ENCODE measurements around the gene CLASP2. TPM values are rescaled to one million over a fixed set of nuclear protein-coding genes. Genes with fewer than 3 reads are reported as not detected.
"Not testable (repeated sequence)": the region's sequence is repeated elsewhere in the genome, so short reads cannot be mapped to it uniquely, and the experiment has no call there.

The CLASP2 gene
- total RNA-seq, 4 donors from 2014 or later = 38.4 to 53.2 (median 43.1) TPM

GRCh38 chr3:33456756-33457155 is 261.3 kb downstream of the CLASP2 start:
- H3K4me3 ChIP-seq = no peak overlapping the region
- H3K4me1 ChIP-seq = no peaks in the 10 kb centered on the region
- no peaks in the 10 kb centered on the region for H3K36me3 ChIP-seq
- H3K27me3 ChIP-seq = no peaks in the 10 kb centered on the region
- intact Hi-C loops (cut with DNase I) = no loop called here
- no peak for DNase-seq (ENCODE audit: extremely low spot score)
- WGBS = 88% methylated on average over 2 of the region's 2 CpGs
- peaks cover 0 to 12% (median 5%) of the 10 kb centered on the region in 4 donors for H3K9me3 ChIP-seq
- no peak for TF ChIP-seq POLR2A (IDR thresholded peaks at IDR 0.05; ENCODE audit: low read depth)
- H3K27ac ChIP-seq (replicated peaks in 1 of 4) = no peak overlapping the region

- Histone ChIP-seq H3K4me3 (no peak overlapping the region), H3K27ac (replicated peaks in 1 of 4) (no peak overlapping the region), H3K9me3 (peaks cover 0 to 4% (median 0%) of the 10 kb centered on the region in 4 donors), H3K36me3 (no peaks in the 10 kb centered on the region), H3K4me1 (no peaks in the 10 kb centered on the region), H3K27me3 (no peaks in the 10 kb centered on the region)
- intact Hi-C loops (cut with DNase I) = no loop called here
- no peak for DNase-seq (ENCODE audit: extremely low spot score)
- 93% methylated on average over 2 of the region's 19 CpGs for WGBS
- TF ChIP-seq POLR2AphosphoS5 (IDR thresholded peaks at IDR 0.05) = no peak
- no peak for TF ChIP-seq CTCF (IDR thresholded peaks at IDR 0.05)
- no peak for TF ChIP-seq EP300 (IDR thresholded peaks at IDR 0.05)
- TF ChIP-seq POLR2A (IDR thresholded peaks at IDR 0.05; ENCODE audit: low read depth) = no peak
Measured at GRCh38 chr3:33453331-33453761, 264.7 kb downstream of the CLASP2 start.

GRCh38 chr3:33451994-33452393 is 266.1 kb downstream of the CLASP2 start:
- H3K27ac ChIP-seq (replicated peaks in 1 of 4); intact Hi-C loops (cut with DNase I); H3K4me1 ChIP-seq; H3K4me3 ChIP-seq; DNase-seq (ENCODE audit: extremely low spot score); H3K9me3 ChIP-seq; H3K36me3 ChIP-seq; H3K27me3 ChIP-seq: not testable (repeated sequence)
- WGBS = 91% methylated on average over 1 of the region's 1 CpG

- intact Hi-C loops (cut with DNase I) = no loop called here
- WGBS = 96% methylated on average over 15 of the region's 15 CpGs
Measured at GRCh38 chr3:33447958-33448357, 270.1 kb downstream of the CLASP2 start.

GRCh38 chr3:33447256-33447625 is 270.8 kb downstream of the CLASP2 start:
- intact Hi-C loops (cut with DNase I) = not testable (repeated sequence)

More at GRCh38 chr3:33447958-33448357, 270.1 kb downstream of the CLASP2 start:
- H3K27ac ChIP-seq (replicated peaks in 1 of 4) = no peak overlapping the region
- DNase-seq (ENCODE audit: extremely low spot score) = peak; percentile 50
- H3K36me3 ChIP-seq = no peaks in the 10 kb centered on the region
- H3K4me3 ChIP-seq = no peak overlapping the region
- H3K27me3 ChIP-seq = no peaks in the 10 kb centered on the region
- no peaks in the 10 kb centered on the region for H3K4me1 ChIP-seq
- TF ChIP-seq POLR2A (IDR thresholded peaks at IDR 0.05; ENCODE audit: low read depth) (no peak), CTCF (IDR thresholded peaks at IDR 0.05) (no peak), EP300 (IDR thresholded peaks at IDR 0.05) (no peak), POLR2AphosphoS5 (IDR thresholded peaks at IDR 0.05) (no peak)
- no peaks in the 10 kb centered on the region for H3K9me3 ChIP-seq

More at GRCh38 chr3:33447256-33447625, 270.8 kb downstream of the CLASP2 start:
- not testable (repeated sequence) for H3K27me3 ChIP-seq; H3K36me3 ChIP-seq; H3K27ac ChIP-seq (replicated peaks in 1 of 4); H3K4me3 ChIP-seq; H3K4me1 ChIP-seq; H3K9me3 ChIP-seq
- 91% methylated on average over 4 of the region's 7 CpGs for WGBS
- DNase-seq (ENCODE audit: extremely low spot score) = peak; percentile 19

Small RNA genes lying within 50 kb of the gene (small RNA-seq; reads per million reads assigned to genes)
- 0 reads per million in 3 donors for gene COX6CP10
- 0 reads per million in 3 donors for gene RNA5SP128

Other genes starting within 250 kb of the CLASP2 start
- 100 to 1,000 TPM in 3 of 4 donors, 10 to 100 TPM in 1; 88.0 to 192 (median 145) TPM for gene PDCD6IP, start 80.4 kb upstream of the CLASP2 start, total RNA-seq

All from esophagus muscularis mucosa (tissue), 4 donors.